GM12878 (cell line): ENCODE measurements around the gene DEFB132. TPM values are rescaled to one million over a fixed set of nuclear protein-coding genes. Genes with fewer than 3 reads are reported as not detected.
A peak's percentile ranks its signal among the peaks of the same experiment; 100 is the strongest.

ENCODE experiments used
- CTCF ChIP-seq, 3 experiments: IDR thresholded peaks in 2 of 3; conservative IDR thresholded peaks in 1 of 3; 2 replicates each; pipeline ENCODE4 v1.5.1; 2011; ENCODE audit warnings: low read depth in 3 of 3, low read length in 3 of 3, mild to moderate bottlenecking in 3 of 3, control low read depth in 2 of 3, moderate library complexity in 2 of 3, inconsistent platforms in 1 of 3, mixed read lengths in 1 of 3; ENCODE audit not compliant: control insufficient read depth in 2 of 3, insufficient read depth in 1 of 3; ENCODE audit errors: extremely low read depth in 1 of 3
- E2F4 ChIP-seq: IDR thresholded peaks from 2 replicates; pipeline ENCODE4 v1.6.1; 2012; ENCODE audit warnings: low read depth, low read length, improper control_type of control experiment
- EGR1 ChIP-seq, 2 experiments: IDR thresholded peaks; 1 replicate in 1 of 2; 2 replicates in 1 of 2; pipeline ENCODE4 v1.6.1; 2011 to 2012; ENCODE audit warnings: low read depth in 2 of 2, low read length in 2 of 2, borderline replicate concordance in 1 of 2, mild to moderate bottlenecking in 1 of 2, moderate library complexity in 1 of 2
- ETV6 ChIP-seq, 2 experiments: fragments of 450-650 bp in 1 of 2; IDR thresholded peaks in 1 of 2; conservative IDR thresholded peaks in 1 of 2; 2 replicates each; pipeline ENCODE4 v1.6.1; 2014; ENCODE audit warnings: antibody characterized with exemption in 1 of 2, borderline replicate concordance in 1 of 2, low read depth in 1 of 2, mild to moderate bottlenecking in 1 of 2, moderate library complexity in 1 of 2
- MYB ChIP-seq: fragments of 150-350 bp; IDR thresholded peaks from 2 replicates; pipeline ENCODE4 v1.6.1; 2014; ENCODE audit warnings: mild to moderate bottlenecking, low read depth, low read length, borderline replicate concordance
- NRF1 ChIP-seq: conservative IDR thresholded peaks from 2 replicates; pipeline ENCODE4 v1.6.1; 2011; ENCODE audit warnings: mild to moderate bottlenecking, low read depth, low read length, improper control_type of control experiment
- RAD21 ChIP-seq: IDR thresholded peaks from 2 replicates; pipeline ENCODE4 v1.6.1; 2011; ENCODE audit warnings: mild to moderate bottlenecking, low read depth, low read length, moderate library complexity; ENCODE audit not compliant: insufficient read depth
- RELB ChIP-seq: fragments of 450-650 bp; IDR thresholded peaks from 2 replicates; pipeline ENCODE4 v1.6.1; 2017; ENCODE audit warnings: low read depth, mild to moderate bottlenecking, moderate library complexity
- RUNX3 ChIP-seq: IDR thresholded peaks from 2 replicates; pipeline ENCODE4 v1.6.1; 2012; ENCODE audit warnings: low read length, inconsistent platforms
- SMAD5 ChIP-seq: IDR thresholded peaks from 2 replicates; pipeline ENCODE4 v1.6.1; 2016; ENCODE audit warnings: antibody characterized with exemption, low read depth
- TAF1 ChIP-seq: IDR thresholded peaks from 2 replicates; pipeline ENCODE4 v1.6.1; 2011; ENCODE audit warnings: mild to moderate bottlenecking, low read depth, low read length, borderline replicate concordance
- YY1 ChIP-seq: IDR thresholded peaks from 2 replicates; pipeline ENCODE4 v1.6.1; 2011; ENCODE audit warnings: low read depth, mild to moderate bottlenecking, low read length
- ZNF207 ChIP-seq: fragments of 450-650 bp; IDR thresholded peaks from 2 replicates; pipeline ENCODE4 v1.6.1; 2014; ENCODE audit warnings: antibody characterized with exemption, mild to moderate bottlenecking, borderline replicate concordance
- ZNF24 ChIP-seq: fragments of 450-650 bp; IDR thresholded peaks from 2 replicates; pipeline ENCODE4 v1.6.1; 2017; ENCODE audit warnings: antibody characterized with exemption, mild to moderate bottlenecking
- ZNF274 ChIP-seq: IDR thresholded peaks from one replicate; pipeline ENCODE4 v1.8.0; 2011; ENCODE audit not compliant: insufficient read length, insufficient read depth
- ZNF592 ChIP-seq: fragments of 450-650 bp; IDR thresholded peaks from 2 replicates; pipeline ENCODE4 v1.6.1; 2017; ENCODE audit warnings: mild to moderate bottlenecking, moderate library complexity
- ZZZ3 ChIP-seq: IDR thresholded peaks from 2 replicates; pipeline ENCODE4 v1.6.1; 2011; ENCODE audit warnings: low read depth; ENCODE audit not compliant: control insufficient read depth, insufficient read length
- polyA plus RNA-seq, 11 experiments: library from polyadenylated mRNA; depleted of rRNA in 4 of 11; unstranded in 6 of 11; stranded (reverse) in 5 of 11; fragments of >200 nt; fragmentation: Nextera tagmentation in 4 of 11; fragmentation: Illumina TruSeq in 1 of 11; extraction: Ambion mirVana in 4 of 11; extraction: Trizol in 1 of 11; gene quantifications; 1 replicate in 1 of 11; 2 replicates in 10 of 11; pipeline versions ENCODE4 v1.2.1 to v1.2.3, GENCODE V29; 2011 to 2016; ENCODE audit warnings: inconsistent platforms in 2 of 11, missing spikeins in 2 of 11, low read depth in 1 of 11
- total RNA-seq, 4 experiments: library from RNA; depleted of rRNA in 3 of 4; stranded (reverse); fragments of >200 nt in 3 of 4; fragmentation: Illumina TruSeq in 1 of 4; extraction: Trizol in 1 of 4; gene quantifications; 2 replicates each; pipeline versions ENCODE4 v1.2.1 to v1.2.3, GENCODE V29; 2013 to 2021

The DEFB132 gene
- total and polyA plus RNA-seq, 10 of the 15 experiments (the other 5 are each of a cell fraction or from before 2014, with no cell fraction given): not detected

- TF ChIP-seq E2F4 (peak; percentile 66), ZNF592 (peak; percentile 51; the same call in 1 of the 2 replicates), ZNF24 (peak; percentile 36; the same call in 1 of the 2 replicates), ZZZ3 (no peak), NRF1 (no peak), TAF1 (peak; percentile 98), RELB (peak; percentile 70; the same call in 1 of the 2 replicates), ZNF274 (no peak), CTCF (IDR thresholded peaks at IDR 0.05 in 2 of 3, conservative IDR thresholded peaks at IDR 0.05 in 1 of 3; ENCODE audit: control insufficient read depth in 2 of 3, extremely low read depth in 1 of 3, insufficient read depth in 1 of 3, low read depth in 3 of 3, low read length in 3 of 3) (peak; percentile 21 to 23 (median 23); a peak in 2 of 6 replicates), RUNX3 (peak; percentile 81), EGR1 (IDR thresholded peaks at IDR 0.05; ENCODE audit: borderline replicate concordance in 1 of 2, low read depth in 2 of 2, low read length in 2 of 2) (peak in 1 of 2 experiments; percentile 64; a peak in 2 of 3 replicates), ZNF207 (peak; percentile 51; the same call in 1 of the 2 replicates), RAD21 (no peak), SMAD5 (peak; percentile 62; the same call in 1 of the 2 replicates), ETV6 (conservative IDR thresholded peaks at IDR 0.05 in 1 of 2, IDR thresholded peaks at IDR 0.05 in 1 of 2; ENCODE audit: borderline replicate concordance in 1 of 2, low read depth in 1 of 2) (peak in 1 of 2 experiments; percentile 39; a peak in 1 of 4 replicates), MYB (no peak), YY1 (peak; percentile 96)
Measured at GRCh38 chr20:297098-297924, 39.8 kb downstream of the DEFB132 start, which contains the start of gene ZCCHC3 (continued).
